Ishikawa (cell line): ENCODE data around the gene CEACAM8.

Experiments used
- CEBPB ChIP-seq: IDR thresholded peaks from 2 replicates; pipeline ENCODE4 v1.6.1; 2012
- CREB1 ChIP-seq: IDR thresholded peaks from 2 replicates; pipeline ENCODE4 v1.6.1; 2012; ENCODE audit warnings: low read depth
- EGR1 ChIP-seq: IDR thresholded peaks from 2 replicates; pipeline ENCODE4 v1.6.1; 2012
- EP300 ChIP-seq: IDR thresholded peaks from 2 replicates; pipeline ENCODE4 v1.6.1; 2012; ENCODE audit warnings: borderline replicate concordance
- FOXM1 ChIP-seq: IDR thresholded peaks from 2 replicates; pipeline ENCODE4 v1.6.1; 2012; ENCODE audit warnings: low read depth, borderline replicate concordance
- NFIC ChIP-seq: IDR thresholded peaks from 2 replicates; pipeline ENCODE4 v1.6.1; 2012
- RAD21 ChIP-seq: IDR thresholded peaks from 2 replicates; pipeline ENCODE4 v1.6.1; 2012; ENCODE audit warnings: low read depth
- TAF1 ChIP-seq: IDR thresholded peaks from 2 replicates; pipeline ENCODE4 v1.6.1; 2012; ENCODE audit warnings: low read depth, mild to moderate bottlenecking
- TCF12 ChIP-seq: IDR thresholded peaks from 2 replicates; pipeline ENCODE4 v1.6.1; 2012; ENCODE audit warnings: low read depth
- TEAD4 ChIP-seq: IDR thresholded peaks from 2 replicates; pipeline ENCODE4 v1.6.1; 2012
- USF1 ChIP-seq: IDR thresholded peaks from 2 replicates; pipeline ENCODE4 v1.6.1; 2012
- YY1 ChIP-seq: IDR thresholded peaks from 2 replicates; pipeline ENCODE4 v1.6.1; 2012; ENCODE audit warnings: low read depth
- ZBTB7A ChIP-seq: IDR thresholded peaks from 2 replicates; pipeline ENCODE4 v1.6.1; 2012; ENCODE audit warnings: low read depth
- TF ChIP-seq, protein P1 (sequence below): IDR thresholded peaks from 2 replicates; pipeline ENCODE4 v1.6.1; 2012; ENCODE audit warnings: low read depth, mild to moderate bottlenecking
- TF ChIP-seq, protein P2 (sequence below): IDR thresholded peaks from 2 replicates; pipeline ENCODE4 v1.6.1; 2012

Gene CEACAM8

GRCh38 chr19:42594617-42595489, at the start of gene CEACAM8:
TSS of gene CEACAM8 (minus strand) at chr19:42594924. CDS start at chr19:42594828, 96 bp downstream.
- TF ChIP-seq, protein P1, sequence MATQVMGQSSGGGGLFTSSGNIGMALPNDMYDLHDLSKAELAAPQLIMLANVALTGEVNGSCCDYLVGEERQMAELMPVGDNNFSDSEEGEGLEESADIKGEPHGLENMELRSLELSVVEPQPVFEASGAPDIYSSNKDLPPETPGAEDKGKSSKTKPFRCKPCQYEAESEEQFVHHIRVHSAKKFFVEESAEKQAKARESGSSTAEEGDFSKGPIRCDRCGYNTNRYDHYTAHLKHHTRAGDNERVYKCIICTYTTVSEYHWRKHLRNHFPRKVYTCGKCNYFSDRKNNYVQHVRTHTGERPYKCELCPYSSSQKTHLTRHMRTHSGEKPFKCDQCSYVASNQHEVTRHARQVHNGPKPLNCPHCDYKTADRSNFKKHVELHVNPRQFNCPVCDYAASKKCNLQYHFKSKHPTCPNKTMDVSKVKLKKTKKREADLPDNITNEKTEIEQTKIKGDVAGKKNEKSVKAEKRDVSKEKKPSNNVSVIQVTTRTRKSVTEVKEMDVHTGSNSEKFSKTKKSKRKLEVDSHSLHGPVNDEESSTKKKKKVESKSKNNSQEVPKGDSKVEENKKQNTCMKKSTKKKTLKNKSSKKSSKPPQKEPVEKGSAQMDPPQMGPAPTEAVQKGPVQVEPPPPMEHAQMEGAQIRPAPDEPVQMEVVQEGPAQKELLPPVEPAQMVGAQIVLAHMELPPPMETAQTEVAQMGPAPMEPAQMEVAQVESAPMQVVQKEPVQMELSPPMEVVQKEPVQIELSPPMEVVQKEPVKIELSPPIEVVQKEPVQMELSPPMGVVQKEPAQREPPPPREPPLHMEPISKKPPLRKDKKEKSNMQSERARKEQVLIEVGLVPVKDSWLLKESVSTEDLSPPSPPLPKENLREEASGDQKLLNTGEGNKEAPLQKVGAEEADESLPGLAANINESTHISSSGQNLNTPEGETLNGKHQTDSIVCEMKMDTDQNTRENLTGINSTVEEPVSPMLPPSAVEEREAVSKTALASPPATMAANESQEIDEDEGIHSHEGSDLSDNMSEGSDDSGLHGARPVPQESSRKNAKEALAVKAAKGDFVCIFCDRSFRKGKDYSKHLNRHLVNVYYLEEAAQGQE = no peak
- no peak for TF ChIP-seq USF1
- TF ChIP-seq CREB1 = no peak
- no peak for TF ChIP-seq FOXM1
- no peak for TF ChIP-seq TCF12
- no peak for TF ChIP-seq TAF1
- TF ChIP-seq, protein P2, sequence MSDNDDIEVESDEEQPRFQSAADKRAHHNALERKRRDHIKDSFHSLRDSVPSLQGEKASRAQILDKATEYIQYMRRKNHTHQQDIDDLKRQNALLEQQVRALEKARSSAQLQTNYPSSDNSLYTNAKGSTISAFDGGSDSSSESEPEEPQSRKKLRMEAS = no peak
- no peak for TF ChIP-seq EGR1
- no peak for TF ChIP-seq NFIC
- no peak for TF ChIP-seq TEAD4
- no peak for TF ChIP-seq YY1
- TF ChIP-seq CEBPB = no peak
- no peak for TF ChIP-seq EP300
- no peak for TF ChIP-seq RAD21
- TF ChIP-seq ZBTB7A = no peak

GRCh38 chr19:42635233-42635539, 40.5 kb upstream of the CEACAM8 start:
- TF ChIP-seq ZBTB7A = no peak
- no peak for TF ChIP-seq TCF12
- TF ChIP-seq FOXM1 = no peak
- TF ChIP-seq EGR1 = no peak
- TF ChIP-seq TEAD4 = no peak
- no peak for TF ChIP-seq RAD21
- TF ChIP-seq USF1 = no peak
- TF ChIP-seq, protein P2 = no peak
- TF ChIP-seq, protein P1 = no peak
- TF ChIP-seq TAF1 = no peak
- no peak for TF ChIP-seq CEBPB
- no peak for TF ChIP-seq YY1
- TF ChIP-seq EP300 = no peak
- no peak for TF ChIP-seq NFIC
- no peak for TF ChIP-seq CREB1

GRCh38 chr19:42634409-42635232, 39.9 kb upstream of the CEACAM8 start:
- 0 out of 2 replicates have a peak, but pooled peaks have one; percentile 34 for TF ChIP-seq YY1
- peak; percentile 43; the same call in 1 of the 2 replicates for TF ChIP-seq RAD21
- TF ChIP-seq TAF1 = no peak
- TF ChIP-seq, protein P1 = no peak
- no peak for TF ChIP-seq USF1
- TF ChIP-seq ZBTB7A = no peak
